DLD1 (cell line): Measurements from ENCODE around the gene AGMO.

ENCODE experiments used
- in situ Hi-C: cut with HindIII; loops from 2 replicates; pipeline ENCODE4 v1.10.0; 2017; ENCODE audit warnings: low sequenced_read_pairs

AGMO gene

GRCh38 chr7:15402436-15403136 is 159.2 kb downstream of the AGMO start:
- in situ Hi-C loops, result no loop called here

- in situ Hi-C loops, result no loop called here
Observed at GRCh38 chr7:15400440-15400839, 161.4 kb downstream of the AGMO start.

- in situ Hi-C loops, result no loop called here
Observed at GRCh38 chr7:15399441-15399840, 162.4 kb downstream of the AGMO start.

GRCh38 chr7:15397922-15398760 is 163.7 kb downstream of the AGMO start:
- in situ Hi-C loops, result no loop called here

GRCh38 chr7:15397159-15397550 is 164.7 kb downstream of the AGMO start:
- in situ Hi-C loops, result no loop called here

- in situ Hi-C loops, result no loop called here
Observed at GRCh38 chr7:15396210-15397158, 165.3 kb downstream of the AGMO start.

GRCh38 chr7:15389073-15389472 is 172.7 kb downstream of the AGMO start:
- in situ Hi-C loops, result no loop called here

- in situ Hi-C loops, result no loop called here
Observed at GRCh38 chr7:15378494-15379145, 183.2 kb downstream of the AGMO start.

- in situ Hi-C loops, result no loop called here
Observed at GRCh38 chr7:15376600-15376999, 185.2 kb downstream of the AGMO start.

- in situ Hi-C loops, result no loop called here
Observed at GRCh38 chr7:15370441-15370840, 191.4 kb downstream of the AGMO start.

- in situ Hi-C loops, result no loop called here
Observed at GRCh38 chr7:15368653-15369052, 193.2 kb downstream of the AGMO start.

- in situ Hi-C loops, result no loop called here
Observed at GRCh38 chr7:15367897-15368296, 193.9 kb downstream of the AGMO start.

- in situ Hi-C loops, result no loop called here
Observed at GRCh38 chr7:15358112-15358511, 203.7 kb downstream of the AGMO start.

- in situ Hi-C loops, result no loop called here
Observed at GRCh38 chr7:15352421-15353206, 209.2 kb downstream of the AGMO start.

- in situ Hi-C loops, result loop anchor here (25.0 kb wide), 1 partner anchor 717 kb away; no protein-coding TSS in a partner anchor
Observed at GRCh38 chr7:15345216-15345615, 216.6 kb downstream of the AGMO start.

- in situ Hi-C loops, result loop anchor here (25.0 kb wide), 1 partner anchor 720 kb away; no protein-coding TSS in a partner anchor
Observed at GRCh38 chr7:15341817-15342216, 220.0 kb downstream of the AGMO start.

- in situ Hi-C loops, result loop anchor here (25.0 kb wide), 1 partner anchor 726 kb away; no protein-coding TSS in a partner anchor
Observed at GRCh38 chr7:15336146-15336545, 225.7 kb downstream of the AGMO start.

GRCh38 chr7:15335390-15335789 is 226.4 kb downstream of the AGMO start:
- in situ Hi-C loops, result loop anchor here (25.0 kb wide), 1 partner anchor 727 kb away; no protein-coding TSS in a partner anchor

- in situ Hi-C loops, result loop anchor here (25.0 kb wide), 1 partner anchor 728 kb away; no protein-coding TSS in a partner anchor
Observed at GRCh38 chr7:15334536-15335263, 227.1 kb downstream of the AGMO start.
